SK-N-MC (cell line): ENCODE data around the gene STK32B.

ENCODE experiments used
- DNase-seq: peaks from one replicate; pipeline ENCODE4 v3.0.0-alpha.2; 2011; ENCODE audit warnings: low read depth, low spot score
- H3K27ac ChIP-seq: fragments of 200-600 bp; sonication (generic); 2 replicates; pipeline ENCODE4 v1.5.1; 2016; ENCODE audit warnings: mixed run types
- H3K36me3 ChIP-seq: fragments of 200-600 bp; sonication (generic); 2 replicates; pipeline ENCODE4 v1.6.1; 2017; ENCODE audit warnings: antibody characterized with exemption, low read length, mixed read lengths; ENCODE audit not compliant: insufficient read depth
- H3K4me3 ChIP-seq: fragments of 200-600 bp; sonication (generic); 2 replicates; pipeline ENCODE4 v1.5.1; 2016
- H3K9ac ChIP-seq: fragments of 200-600 bp; sonication (generic); 2 replicates; pipeline ENCODE4 v1.8.0; 2017; ENCODE audit warnings: mixed run types, mixed read lengths; ENCODE audit not compliant: insufficient read length
- H3K9me3 ChIP-seq: fragments of 200-600 bp; sonication (generic); 2 replicates; pipeline ENCODE4 v1.6.1; 2017; ENCODE audit warnings: low read depth, mild to moderate bottlenecking, antibody characterized with exemption, low read length, moderate library complexity, mixed read lengths
- EZH2 ChIP-seq: fragments of 200-600 bp; sonication (generic); IDR thresholded peaks from one replicate; pipeline ENCODE4 v1.6.1; 2017; ENCODE audit warnings: antibody characterized with exemption
- FOXP2 ChIP-seq: optimal IDR thresholded peaks from 2 replicates; pipeline ENCODE3; 2011; ENCODE audit warnings: mild to moderate bottlenecking, moderate library complexity; ENCODE audit not compliant: insufficient read depth; ENCODE audit errors: extremely low read length, control extremely low read depth
- POLR2AphosphoS5 ChIP-seq: IDR thresholded peaks from 2 replicates; pipeline ENCODE4 v1.6.1; 2012; ENCODE audit warnings: mild to moderate bottlenecking, low read depth, low read length, borderline replicate concordance

The STK32B gene

DNA sequence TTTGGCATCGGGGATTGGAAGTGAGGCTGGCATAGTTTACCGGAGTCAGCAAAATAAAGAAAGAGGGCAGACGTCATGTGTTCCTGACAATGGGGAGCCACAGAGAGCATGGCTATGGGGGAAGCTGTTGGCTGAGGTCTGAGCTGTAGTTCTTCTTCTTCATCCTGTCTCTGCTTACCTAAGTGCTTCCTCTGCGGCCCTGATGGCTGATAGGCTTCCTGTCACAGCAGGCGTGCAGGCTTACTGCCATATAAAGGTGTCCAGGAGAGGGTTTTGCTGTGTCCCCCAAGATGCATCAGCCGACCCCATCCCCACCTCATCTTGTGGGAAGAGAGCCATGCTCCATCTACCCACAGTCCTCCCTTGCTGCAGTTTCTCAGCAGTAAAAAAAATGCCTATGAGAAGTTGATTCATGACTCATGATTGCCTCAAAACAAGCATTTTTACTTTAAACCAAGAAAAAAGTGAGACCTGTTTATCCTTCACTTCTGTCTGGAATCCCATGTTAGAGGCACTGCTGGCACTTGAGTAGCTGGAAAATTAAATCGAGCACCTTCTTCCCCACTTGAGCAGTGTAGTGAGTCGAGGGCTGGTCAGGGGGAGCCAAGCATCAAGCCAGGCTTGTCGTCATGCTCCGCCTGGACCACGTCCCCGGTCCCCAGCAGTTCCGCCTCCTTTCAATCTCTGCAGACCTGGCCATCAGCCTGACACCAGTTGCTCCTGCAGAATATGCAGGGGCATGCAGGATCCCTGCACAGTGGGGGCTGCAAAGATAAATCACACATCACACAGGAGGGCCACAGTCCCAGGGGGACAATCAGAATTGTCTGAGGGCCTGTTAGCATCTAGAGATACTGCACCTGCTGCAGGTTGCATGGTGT, 419.3 kb downstream of the STK32B start:
- Histone ChIP-seq H3K36me3 (no peaks in the 10 kb centered on the region), H3K27ac (no peak overlapping the region), H3K9ac (no peak overlapping the region), H3K9me3 (no peaks in the 10 kb centered on the region), H3K4me3 (no peak overlapping the region)
- no peak for TF ChIP-seq FOXP2
- no peak for TF ChIP-seq POLR2AphosphoS5
- TF ChIP-seq EZH2, result no peak
- no peak for DNase-seq

DNA sequence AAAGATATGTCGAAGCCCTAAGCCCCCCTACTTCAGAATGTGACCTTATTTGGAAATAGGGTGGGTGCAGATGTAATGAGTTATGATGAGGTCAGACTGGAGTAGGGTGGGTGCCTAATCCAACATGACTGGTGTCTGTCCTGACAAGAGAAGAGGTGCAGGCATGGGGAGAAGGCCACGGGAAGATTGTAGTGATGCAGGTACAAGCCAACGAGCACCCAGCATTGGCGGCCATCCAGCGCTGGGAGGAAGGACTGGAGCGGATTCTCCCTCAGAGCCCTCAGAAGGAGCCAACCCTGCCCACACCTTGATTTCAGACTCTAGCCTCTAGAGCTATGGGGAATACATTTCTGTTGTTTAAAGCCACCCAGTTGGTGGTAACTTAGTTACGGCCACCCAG, 419.9 kb downstream of the STK32B start:
- Histone ChIP-seq H3K9me3 (no peaks in the 10 kb centered on the region), H3K9ac (no peak overlapping the region), H3K27ac (no peak overlapping the region), H3K4me3 (no peak overlapping the region), H3K36me3 (no peaks in the 10 kb centered on the region)
- DNase-seq, result no peak
- TF ChIP-seq FOXP2 (no peak), POLR2AphosphoS5 (no peak), EZH2 (no peak)

DNA sequence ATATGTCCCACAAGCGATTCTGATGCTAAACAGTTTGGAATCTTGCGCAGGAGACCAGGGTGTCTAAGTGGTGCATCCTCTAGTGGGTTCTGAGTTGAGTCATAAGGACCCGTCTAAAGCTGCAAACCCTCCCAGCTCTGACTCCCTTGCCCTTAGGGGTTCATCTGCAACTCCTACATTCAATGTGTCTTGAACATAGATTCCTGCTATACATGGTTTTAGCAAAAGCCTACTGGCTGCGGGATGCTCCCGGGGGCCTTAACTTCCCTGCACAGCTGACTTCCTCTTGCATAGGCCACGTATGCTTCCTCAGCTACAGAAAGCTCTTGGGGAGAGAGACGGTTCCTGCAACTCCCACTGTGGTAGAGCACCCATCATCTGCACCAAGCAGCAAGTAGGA, 420.4 kb downstream of the STK32B start:
- H3K4me3 ChIP-seq, result no peak overlapping the region
- DNase-seq, result no peak
- no peaks in the 10 kb centered on the region for H3K36me3 ChIP-seq
- no peak overlapping the region for H3K9ac ChIP-seq
- H3K27ac ChIP-seq, result no peak overlapping the region
- no peaks in the 10 kb centered on the region for H3K9me3 ChIP-seq
- TF ChIP-seq FOXP2, result no peak
- TF ChIP-seq POLR2AphosphoS5, result no peak
- TF ChIP-seq EZH2, result no peak

DNA sequence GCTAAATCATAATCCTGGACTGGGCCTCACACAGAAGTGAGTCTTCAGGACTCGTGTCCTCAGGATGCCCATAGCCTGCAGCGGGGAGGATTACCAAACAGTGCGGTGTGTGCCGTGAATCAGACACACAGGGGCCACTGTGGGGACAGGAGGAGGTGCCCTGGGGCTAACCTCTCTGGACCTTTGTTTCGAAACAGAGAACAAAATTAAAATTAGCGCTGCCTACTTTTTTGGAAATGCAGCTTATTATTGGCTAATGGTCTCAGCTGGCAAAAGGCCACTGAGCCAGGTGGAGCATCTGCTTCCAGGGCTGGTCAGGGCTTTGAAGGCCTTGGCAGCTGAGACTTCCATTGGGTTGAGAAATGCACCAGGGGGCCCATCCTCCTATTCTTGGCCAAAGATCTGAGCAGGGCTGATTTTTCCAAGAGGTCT, 420.9 kb downstream of the STK32B start:
- no peak for TF ChIP-seq POLR2AphosphoS5
- TF ChIP-seq FOXP2, result no peak
- TF ChIP-seq EZH2, result no peak
- Histone ChIP-seq H3K9ac (no peak overlapping the region), H3K9me3 (no peaks in the 10 kb centered on the region), H3K4me3 (no peak overlapping the region), H3K27ac (no peak overlapping the region), H3K36me3 (no peaks in the 10 kb centered on the region)
- no peak for DNase-seq

DNA sequence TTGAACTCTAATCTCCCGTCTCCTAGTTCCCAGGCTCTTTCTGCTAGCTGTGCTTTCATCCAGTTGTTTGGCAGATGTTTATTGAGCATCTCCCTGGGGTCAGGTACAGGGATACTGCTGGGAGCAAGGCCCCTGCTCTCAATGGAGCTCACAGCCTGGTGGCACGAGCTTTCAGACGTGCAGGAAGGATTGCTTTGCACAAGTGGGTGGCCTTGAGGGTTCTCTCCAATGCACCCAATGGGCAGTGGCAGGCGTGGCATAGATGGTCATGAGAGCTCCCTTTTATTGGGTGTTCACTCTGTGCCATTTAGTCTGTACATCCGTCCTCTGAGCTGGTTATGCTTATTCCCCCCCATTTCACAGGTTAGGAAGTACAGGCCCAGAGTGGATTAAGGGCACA, 421.8 kb downstream of the STK32B start:
- Histone ChIP-seq H3K9ac (no peak overlapping the region), H3K27ac (no peak overlapping the region), H3K36me3 (no peaks in the 10 kb centered on the region), H3K4me3 (no peak overlapping the region), H3K9me3 (no peaks in the 10 kb centered on the region)
- DNase-seq, result no peak
- TF ChIP-seq FOXP2 (no peak), EZH2 (no peak), POLR2AphosphoS5 (no peak)

DNA sequence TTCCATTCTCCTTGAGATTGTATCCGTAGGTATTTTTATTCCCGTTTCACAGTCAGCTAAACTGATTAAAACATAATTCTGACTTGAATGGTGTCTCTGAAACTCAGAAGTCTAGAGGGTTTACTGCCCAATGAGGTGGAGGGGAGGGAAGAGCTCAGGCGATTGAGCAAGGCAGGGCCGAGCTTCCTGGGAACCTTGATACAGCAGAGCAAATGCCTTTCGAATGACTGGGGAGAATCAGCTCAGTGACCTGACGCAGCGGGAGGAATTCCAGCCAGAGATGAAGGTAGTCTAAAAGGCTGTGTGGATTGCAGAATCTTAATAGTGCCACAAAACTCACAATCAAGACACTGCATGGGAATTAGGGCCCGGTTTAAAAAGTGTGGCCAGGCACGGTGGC, 423.5 kb downstream of the STK32B start:
- no peak overlapping the region for H3K4me3 ChIP-seq
- no peak overlapping the region for H3K9ac ChIP-seq
- no peaks in the 10 kb centered on the region for H3K9me3 ChIP-seq
- DNase-seq, result no peak
- TF ChIP-seq FOXP2 (no peak), EZH2 (no peak), POLR2AphosphoS5 (no peak)
- H3K27ac ChIP-seq, result no peak overlapping the region
- H3K36me3 ChIP-seq, result no peaks in the 10 kb centered on the region

DNA sequence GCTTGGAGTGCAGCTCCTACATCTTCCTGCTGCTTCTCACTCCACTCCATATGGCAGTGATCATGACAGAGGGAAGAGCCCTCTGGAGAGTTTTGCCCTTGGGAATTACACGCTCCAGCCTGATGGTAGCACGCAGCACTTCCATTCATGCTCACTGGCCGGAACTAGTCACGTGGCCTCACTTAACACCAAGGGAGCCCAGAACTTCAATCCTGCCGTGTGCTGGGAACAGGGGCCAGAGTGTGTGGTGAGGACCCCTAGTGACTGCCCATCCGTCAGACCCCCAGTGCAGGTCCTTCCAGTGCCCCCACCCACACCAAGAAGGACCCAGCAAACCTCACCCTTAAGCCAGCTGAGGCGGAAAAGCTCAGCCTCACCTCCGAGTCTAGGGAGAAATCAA, 426.3 kb downstream of the STK32B start:
- no peaks in the 10 kb centered on the region for H3K9me3 ChIP-seq
- TF ChIP-seq EZH2 (no peak), FOXP2 (no peak), POLR2AphosphoS5 (no peak)
- no peak overlapping the region for H3K27ac ChIP-seq
- DNase-seq, result no peak
- H3K4me3 ChIP-seq, result no peak overlapping the region
- no peak overlapping the region for H3K9ac ChIP-seq
- no peaks in the 10 kb centered on the region for H3K36me3 ChIP-seq

DNA sequence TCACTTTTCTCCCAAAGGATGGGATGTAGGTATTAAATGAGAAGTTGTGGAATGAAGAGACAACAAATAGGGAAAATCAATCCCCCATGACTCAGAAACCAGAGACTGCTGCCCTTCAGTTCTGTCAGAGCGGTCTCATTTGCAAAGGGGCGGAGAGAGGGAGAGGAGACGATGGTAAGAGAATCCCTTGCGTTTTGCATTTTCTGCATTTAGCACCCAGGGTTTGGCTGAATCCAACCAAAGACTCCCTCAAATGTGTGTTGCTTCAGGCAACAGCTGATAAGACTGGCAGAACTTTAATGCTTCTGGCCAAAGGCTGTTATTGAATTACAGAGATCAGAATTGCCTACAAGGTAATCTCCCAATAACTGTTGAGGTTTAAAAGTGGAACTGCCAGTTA, 426.9 kb downstream of the STK32B start:
- TF ChIP-seq POLR2AphosphoS5 (no peak), FOXP2 (no peak), EZH2 (no peak)
- Histone ChIP-seq H3K27ac (no peak overlapping the region), H3K9me3 (no peaks in the 10 kb centered on the region), H3K4me3 (no peak overlapping the region), H3K36me3 (no peaks in the 10 kb centered on the region), H3K9ac (no peak overlapping the region)
- no peak for DNase-seq
